ENCODE results near the gene TMEM108.

The TMEM108 gene

GRCh38 chr3:133119176-133119575 is 81.0 kb downstream of the TMEM108 start:
- no peak for TF ChIP-seq SIN3A (IDR thresholded peaks at IDR 0.05; ENCODE audit: borderline replicate concordance, insufficient read depth, low read length)
- TF ChIP-seq POLR2AphosphoS5 (IDR thresholded peaks at IDR 0.05; ENCODE audit: low read depth, low read length): no peak
- no peak for TF ChIP-seq TAF1 (IDR thresholded peaks at IDR 0.05; ENCODE audit: borderline replicate concordance, insufficient read depth, low read length)
- TF ChIP-seq REST (IDR thresholded peaks at IDR 0.05; ENCODE audit: insufficient read depth in 1 of 2, low read depth in 2 of 2, low read length in 2 of 2): no peak
- TF ChIP-seq FOXP2 (optimal IDR thresholded peaks at IDR 0.05; ENCODE audit: borderline replicate concordance, extremely low read depth, extremely low read length, insufficient read depth): no peak

- TF ChIP-seq REST (IDR thresholded peaks at IDR 0.05; ENCODE audit: insufficient read depth in 1 of 2, low read depth in 2 of 2, low read length in 2 of 2): no peak
- no peak for TF ChIP-seq FOXP2 (optimal IDR thresholded peaks at IDR 0.05; ENCODE audit: borderline replicate concordance, extremely low read depth, extremely low read length, insufficient read depth)
- TF ChIP-seq POLR2AphosphoS5 (IDR thresholded peaks at IDR 0.05; ENCODE audit: low read depth, low read length): no peak
- no peak for TF ChIP-seq TAF1 (IDR thresholded peaks at IDR 0.05; ENCODE audit: borderline replicate concordance, insufficient read depth, low read length)
- no peak for TF ChIP-seq SIN3A (IDR thresholded peaks at IDR 0.05; ENCODE audit: borderline replicate concordance, insufficient read depth, low read length)
Observed at GRCh38 chr3:133121450-133121849, 83.3 kb downstream of the TMEM108 start.

GRCh38 chr3:133123636-133124035 is 85.4 kb downstream of the TMEM108 start:
- TF ChIP-seq SIN3A (IDR thresholded peaks at IDR 0.05; ENCODE audit: borderline replicate concordance, insufficient read depth, low read length) (no peak), POLR2AphosphoS5 (IDR thresholded peaks at IDR 0.05; ENCODE audit: low read depth, low read length) (no peak)

GRCh38 chr3:133124511-133124910 is 86.3 kb downstream of the TMEM108 start:
- TF ChIP-seq FOXP2 (optimal IDR thresholded peaks at IDR 0.05; ENCODE audit: borderline replicate concordance, extremely low read depth, extremely low read length, insufficient read depth) (no peak), POLR2AphosphoS5 (IDR thresholded peaks at IDR 0.05; ENCODE audit: low read depth, low read length) (no peak), TAF1 (IDR thresholded peaks at IDR 0.05; ENCODE audit: borderline replicate concordance, insufficient read depth, low read length) (no peak), REST (IDR thresholded peaks at IDR 0.05; ENCODE audit: insufficient read depth in 1 of 2, low read depth in 2 of 2, low read length in 2 of 2) (no peak), SIN3A (IDR thresholded peaks at IDR 0.05; ENCODE audit: borderline replicate concordance, insufficient read depth, low read length) (no peak)

GRCh38 chr3:133125171-133125570 is 87.0 kb downstream of the TMEM108 start:
- TF ChIP-seq REST (IDR thresholded peaks at IDR 0.05; ENCODE audit: insufficient read depth in 1 of 2, low read depth in 2 of 2, low read length in 2 of 2) (no peak), FOXP2 (optimal IDR thresholded peaks at IDR 0.05; ENCODE audit: borderline replicate concordance, extremely low read depth, extremely low read length, insufficient read depth) (no peak), TAF1 (IDR thresholded peaks at IDR 0.05; ENCODE audit: borderline replicate concordance, insufficient read depth, low read length) (no peak), POLR2AphosphoS5 (IDR thresholded peaks at IDR 0.05; ENCODE audit: low read depth, low read length) (no peak), SIN3A (IDR thresholded peaks at IDR 0.05; ENCODE audit: borderline replicate concordance, insufficient read depth, low read length) (no peak)
